GM19328 (cell line): ENCODE data around the gene TSFM.

Experiments
- ATAC-seq: cut with Tn5 transposase; IDR thresholded peaks from one replicate; pipeline ENCODE4 v1.9.1; 2021; ENCODE audit warnings: mild to moderate bottlenecking, moderate library complexity; ENCODE audit not compliant: unreplicated experiment

Gene TSFM

DNA sequence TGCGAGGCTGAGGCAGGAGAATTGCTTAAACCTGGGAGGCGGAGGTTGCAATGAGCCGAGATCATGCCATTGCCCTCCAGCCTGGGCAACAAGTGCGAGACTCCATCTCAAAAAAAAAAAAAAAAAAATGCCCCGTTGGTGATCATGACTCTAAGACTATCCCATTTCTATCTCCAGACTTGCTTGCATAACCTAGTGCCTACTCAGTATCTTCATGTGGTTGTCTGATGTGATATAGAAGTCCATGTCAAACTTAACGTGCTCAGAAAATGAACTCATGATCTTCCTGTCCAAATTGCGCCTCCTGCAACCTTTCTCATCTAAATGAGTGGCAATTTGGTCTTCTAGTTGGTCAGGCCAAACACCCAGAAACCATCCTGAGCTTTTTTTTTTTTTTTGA is 4.7 kb upstream of the TSFM start:
- no peak for ATAC-seq

DNA sequence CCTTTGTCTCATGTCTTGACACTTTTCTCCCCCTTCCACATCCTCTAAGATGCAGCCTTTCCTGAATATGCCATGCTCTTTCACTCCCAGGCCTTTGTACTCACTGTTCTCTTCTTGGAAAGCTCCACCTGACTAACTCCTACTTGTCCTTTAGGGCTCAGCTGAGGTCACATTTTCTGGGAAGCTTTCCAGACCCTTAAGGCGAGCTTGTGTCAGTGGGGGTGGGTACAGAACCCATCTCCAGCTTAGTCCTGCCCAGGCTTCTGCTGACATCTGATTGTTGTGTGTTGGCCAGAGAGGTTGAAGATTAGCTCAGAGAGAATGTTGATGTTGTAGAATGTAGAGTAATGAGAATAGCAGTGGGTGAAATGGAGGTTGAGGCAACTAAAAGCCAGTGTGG is 2.9 kb upstream of the TSFM start:
- no peak for ATAC-seq

DNA sequence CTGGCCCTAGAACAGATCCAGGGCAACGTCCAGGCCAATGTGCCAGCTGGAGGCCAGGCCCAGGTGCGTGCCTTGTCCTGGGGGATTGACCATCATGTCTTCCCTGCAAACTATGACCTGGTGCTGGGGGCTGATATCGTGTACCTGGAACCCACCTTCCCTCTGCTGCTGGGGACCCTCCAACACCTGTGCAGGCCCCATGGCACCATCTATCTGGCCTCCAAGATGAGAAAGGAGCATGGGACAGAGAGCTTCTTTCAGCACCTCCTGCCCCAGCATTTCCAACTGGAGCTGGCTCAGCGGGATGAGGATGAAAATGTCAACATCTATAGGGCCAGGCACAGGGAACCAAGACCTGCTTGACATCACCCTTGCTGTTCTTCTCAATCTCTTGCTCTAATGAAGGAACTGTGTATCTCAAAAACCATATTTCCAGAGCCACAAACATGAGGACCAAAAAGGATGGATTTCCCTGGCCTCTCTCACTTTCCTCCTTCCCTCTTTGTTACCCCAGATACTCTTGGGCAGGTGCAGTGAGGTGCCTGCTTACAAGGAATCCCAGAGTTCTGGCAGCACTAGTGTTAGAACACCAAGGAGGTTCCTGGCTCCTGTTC is 2.2 kb upstream of the TSFM start:
- ATAC-seq = no peak

DNA sequence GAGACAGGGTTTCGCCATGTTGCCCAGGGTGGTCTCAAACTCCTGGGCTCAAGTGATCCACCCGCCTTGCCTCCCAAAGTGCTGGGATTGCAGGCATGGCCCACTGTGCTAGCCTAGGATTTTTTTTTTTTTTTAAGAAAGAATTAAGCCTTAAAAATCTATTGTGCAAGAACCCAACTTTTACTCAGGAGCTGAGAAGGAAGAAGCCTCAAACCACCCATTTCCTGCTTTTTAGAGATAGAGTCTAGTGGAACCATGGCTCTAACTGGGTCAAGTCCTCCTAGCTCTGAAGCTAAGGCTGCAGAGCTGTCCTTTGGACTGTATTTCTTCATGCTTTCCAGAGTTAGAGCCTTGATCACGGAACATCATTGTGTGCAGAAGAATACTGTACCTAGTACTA is 1.3 kb upstream of the TSFM start:
- ATAC-seq = no peak

DNA sequence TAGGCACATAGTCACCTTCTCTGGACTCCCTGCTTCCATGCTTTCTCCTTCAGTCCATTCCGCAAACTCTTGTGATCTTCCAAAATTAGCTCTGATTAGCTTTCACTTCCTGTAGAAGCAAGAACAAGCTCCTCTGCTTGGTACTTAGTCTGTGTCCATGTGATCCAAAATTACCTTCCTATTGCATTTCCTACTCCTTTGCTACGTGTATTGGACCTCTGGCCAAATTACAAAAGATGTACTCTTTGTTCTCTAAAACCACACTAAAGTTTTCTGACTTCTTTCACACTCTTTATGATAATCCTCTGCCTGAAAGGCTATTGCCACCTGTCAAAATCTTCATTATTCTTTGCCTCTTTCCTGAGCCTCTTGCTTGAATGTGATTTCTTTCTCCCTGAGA is 786 bp upstream of the TSFM start:
- no peak for ATAC-seq

DNA sequence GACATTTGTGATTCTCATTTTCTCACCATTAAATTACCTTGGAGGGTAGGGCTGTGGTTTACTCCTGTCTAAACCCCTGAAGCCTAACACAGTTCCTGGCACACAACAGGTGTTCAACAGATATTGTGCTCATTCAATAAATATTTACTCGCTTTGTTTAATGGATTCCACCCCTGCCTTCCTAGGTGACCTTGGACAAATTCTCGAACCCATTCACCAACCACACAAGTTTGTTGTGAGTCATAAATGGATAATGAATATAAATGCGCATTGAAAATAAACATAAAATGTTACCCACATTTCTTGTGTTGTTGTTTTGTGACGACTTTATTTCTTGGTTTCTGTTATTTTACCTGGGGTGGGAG is 362 bp upstream of the TSFM start:
- no peak for ATAC-seq

DNA sequence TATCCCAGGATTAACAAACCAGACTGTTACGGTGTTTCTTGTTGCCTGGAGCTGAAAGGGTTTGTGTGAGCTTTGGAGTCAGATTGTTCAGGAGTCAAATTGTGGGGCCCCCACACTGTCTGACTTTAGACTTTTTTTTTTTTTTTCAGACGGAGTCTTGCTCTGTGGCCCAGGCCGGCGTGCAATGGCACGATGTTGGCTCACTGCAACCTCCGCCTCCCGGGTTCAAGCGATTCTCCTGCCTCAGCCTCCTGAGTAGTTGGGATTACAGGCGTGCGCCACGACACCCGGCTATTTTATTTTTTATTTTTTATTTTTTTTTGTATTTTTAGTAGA is 847 bp downstream of the TSFM start:
- ATAC-seq = no peak

DNA sequence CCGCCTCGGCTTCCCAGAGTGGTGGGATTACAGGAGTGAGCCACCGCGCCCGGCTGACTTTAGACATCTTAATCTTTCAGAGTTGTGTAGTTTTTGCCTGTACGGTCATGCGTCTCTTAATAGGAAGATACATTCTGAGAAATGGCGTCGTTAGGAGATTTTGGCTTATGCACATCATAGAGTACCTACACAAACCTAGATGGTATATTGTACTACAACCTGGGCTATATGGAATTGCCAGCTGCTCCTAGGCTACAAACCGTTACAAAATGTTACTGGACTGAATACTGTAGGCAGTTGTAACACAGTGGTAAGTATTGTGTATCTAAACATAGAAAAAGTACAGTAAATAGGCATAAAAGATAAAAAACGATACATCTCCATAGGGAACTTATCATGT is 1.3 kb downstream of the TSFM start:
- ATAC-seq = no peak

DNA sequence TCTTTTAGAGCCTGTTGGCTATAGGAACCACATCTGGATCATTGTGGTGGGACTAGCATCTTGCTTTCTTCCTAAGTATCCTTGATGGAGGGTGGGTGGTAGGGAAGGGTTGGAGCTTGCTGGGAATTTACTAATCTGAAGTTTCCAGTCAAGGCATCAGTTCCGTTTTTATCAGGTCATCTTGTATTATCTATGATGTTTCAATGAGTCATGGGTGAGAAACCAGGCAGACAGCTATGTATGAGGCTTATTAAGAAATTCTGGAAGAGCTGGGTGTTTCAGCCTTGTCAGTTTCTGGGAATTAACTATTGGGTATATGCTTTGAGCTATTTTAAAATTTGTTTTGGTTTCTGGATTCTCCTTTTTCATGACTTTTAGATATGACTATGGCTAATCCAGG is 11.3 kb downstream of the TSFM start:
- no peak for ATAC-seq

DNA sequence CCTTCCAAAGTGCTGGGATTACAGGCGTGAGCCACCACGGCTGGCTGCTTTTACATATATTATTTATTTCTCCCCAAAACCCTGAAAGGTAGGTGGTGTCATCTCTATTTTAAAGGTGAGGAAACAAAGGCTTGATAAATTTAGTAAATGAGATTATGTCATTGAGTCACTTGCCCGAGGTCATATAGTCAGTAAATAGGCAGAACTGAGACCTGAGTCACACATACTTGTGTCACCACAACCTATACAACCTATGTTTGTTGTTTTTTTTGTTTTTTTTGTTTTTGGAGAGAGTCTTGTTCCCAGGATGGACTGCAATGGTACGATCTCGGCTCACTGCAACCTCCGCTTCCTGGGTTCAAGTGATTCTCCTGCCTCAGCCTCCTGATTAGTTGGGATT is 12.8 kb downstream of the TSFM start:
- no peak for ATAC-seq

DNA sequence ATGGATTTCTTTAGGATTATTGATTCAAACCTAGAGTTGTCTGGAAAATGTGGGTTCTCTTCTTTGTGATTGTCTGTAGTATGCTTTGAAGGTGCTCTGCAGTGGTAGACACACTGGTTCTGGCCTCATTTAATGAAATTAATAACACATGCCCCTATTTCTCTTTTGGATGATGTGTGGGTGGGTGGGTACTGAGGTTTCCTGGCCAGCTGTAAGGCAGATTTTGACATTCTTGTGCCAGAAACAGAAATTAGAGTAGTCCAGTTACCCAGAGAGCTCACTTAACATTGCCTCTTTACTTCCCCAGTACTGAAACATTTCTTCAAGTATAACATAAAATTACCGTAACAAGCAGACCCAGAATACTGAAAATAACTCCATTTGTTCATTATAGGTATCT is 14.4 kb downstream of the TSFM start:
- ATAC-seq = no peak

DNA sequence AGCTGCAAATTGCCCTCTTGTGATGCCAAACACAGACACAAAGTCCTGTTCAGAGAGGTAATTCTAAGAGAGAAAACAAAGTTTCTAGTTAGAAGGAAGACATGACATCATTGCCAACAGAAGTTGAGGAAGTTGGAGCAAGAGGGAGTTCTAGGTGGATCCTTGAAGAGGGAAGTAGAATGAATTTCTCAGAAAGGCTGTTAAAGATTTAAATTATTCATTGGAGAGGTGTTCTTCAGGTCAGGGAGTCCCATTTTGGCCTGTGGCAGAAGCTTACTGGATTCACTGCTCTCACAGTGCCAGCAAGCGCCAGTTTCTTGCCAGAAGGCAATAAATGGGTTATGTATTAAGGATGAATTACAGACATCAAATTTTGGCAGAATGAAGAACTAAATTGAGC is 15.3 kb downstream of the TSFM start:
- no peak for ATAC-seq

DNA sequence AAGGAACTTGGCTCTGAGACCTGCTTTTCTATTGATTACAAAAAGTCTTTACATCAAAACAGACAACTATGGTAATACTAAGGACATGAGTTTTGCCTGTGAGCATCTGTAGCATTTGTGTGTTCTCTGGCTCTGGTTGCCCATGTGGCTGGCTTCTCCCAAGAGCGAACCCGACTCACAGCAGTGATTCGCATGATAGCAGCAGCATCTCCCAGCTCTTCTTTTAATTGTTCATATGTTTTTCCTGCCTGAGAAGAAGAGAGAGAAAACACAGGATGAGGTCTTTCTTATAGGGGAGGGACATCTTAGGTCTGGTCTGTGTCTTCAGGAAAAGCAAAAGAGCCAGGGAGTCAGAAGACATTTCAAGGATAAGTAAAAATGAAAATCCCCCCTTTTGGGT is 18.4 kb downstream of the TSFM start:
- no peak for ATAC-seq

DNA sequence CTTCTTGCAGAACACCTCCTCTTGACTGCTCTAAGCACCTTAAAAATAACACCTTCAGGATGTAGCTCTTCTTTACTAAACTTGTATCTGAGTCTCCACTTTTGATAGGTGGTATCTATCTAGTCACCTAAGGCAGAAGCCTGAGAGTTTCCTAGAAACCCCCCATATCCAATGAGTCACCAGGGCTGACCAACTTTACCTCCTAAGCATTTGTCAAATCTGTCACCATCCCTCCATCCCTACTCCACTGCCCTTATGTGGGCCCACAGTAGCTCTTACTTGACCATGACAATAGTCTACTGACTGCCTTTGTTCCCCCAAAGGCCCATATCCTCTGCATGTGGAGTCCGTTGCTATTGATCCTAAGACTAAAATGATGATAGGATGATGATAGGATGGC is 20.0 kb downstream of the TSFM start:
- no peak for ATAC-seq

DNA sequence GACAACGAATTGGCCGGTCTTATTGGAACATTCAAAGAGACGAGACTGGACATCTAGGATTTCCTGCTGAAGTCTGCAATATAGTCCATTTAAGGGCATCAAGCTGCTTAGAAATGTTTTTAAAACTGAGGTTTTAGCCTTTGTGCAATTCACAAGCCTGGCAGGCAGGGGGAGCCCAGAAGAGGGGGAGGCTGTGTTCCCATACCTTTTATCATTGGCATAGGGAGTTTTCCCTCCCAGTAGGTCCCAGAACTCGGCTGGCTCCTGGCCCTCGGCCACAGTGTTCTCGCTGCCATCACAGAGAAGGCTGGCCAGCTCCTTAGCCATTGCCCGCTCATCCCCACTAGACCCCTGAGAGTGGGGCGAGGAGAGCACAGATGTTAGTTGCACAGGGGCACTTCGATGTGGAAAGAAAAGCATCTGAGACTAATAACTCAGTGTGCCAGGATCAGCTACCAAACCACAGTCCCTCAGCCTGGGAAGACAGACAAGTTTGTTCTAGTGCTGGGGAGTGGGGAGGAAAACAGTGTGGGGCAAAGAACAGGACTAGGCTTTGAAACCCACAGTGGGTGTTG is 20.8 kb downstream of the TSFM start:
- ATAC-seq = no peak

DNA sequence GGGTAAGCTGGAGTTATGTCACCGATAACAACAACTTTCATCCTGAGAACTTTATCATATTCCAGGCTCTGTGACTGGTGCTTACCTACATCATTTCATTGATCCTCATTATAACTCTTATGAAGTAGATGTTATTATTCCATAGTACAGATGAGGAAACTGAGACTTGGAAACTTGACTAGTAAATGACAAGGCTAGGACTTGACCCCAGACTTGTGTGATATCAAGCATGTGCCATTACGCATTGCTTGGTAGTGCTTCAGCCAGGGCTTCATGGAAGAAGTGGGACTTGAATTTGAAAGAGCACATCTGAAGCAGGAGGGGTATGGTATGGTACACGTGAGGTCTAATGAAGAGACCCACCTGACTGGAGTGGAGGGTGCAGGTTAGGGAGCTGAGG is 24.1 kb downstream of the TSFM start:
- no peak for ATAC-seq

DNA sequence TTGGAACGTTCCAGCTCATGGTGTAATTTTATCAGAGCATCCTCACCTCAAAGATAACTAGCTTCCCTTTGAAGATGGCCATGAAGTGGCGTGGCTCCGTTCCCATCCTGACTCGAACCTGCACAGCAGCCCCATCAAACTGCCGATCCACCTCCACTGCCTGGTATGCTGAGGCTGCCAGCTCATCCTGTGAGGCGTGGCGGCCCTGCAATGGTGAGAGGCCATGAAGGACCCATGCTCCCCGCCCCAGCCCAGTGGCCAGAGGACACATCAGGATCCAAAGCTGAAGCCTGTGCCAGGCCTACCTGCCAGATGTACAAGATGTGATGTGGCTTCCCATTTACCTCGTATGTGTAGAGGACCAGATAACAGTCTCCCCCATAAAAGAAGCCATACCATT is 24.7 kb downstream of the TSFM start:
- ATAC-seq = no peak

DNA sequence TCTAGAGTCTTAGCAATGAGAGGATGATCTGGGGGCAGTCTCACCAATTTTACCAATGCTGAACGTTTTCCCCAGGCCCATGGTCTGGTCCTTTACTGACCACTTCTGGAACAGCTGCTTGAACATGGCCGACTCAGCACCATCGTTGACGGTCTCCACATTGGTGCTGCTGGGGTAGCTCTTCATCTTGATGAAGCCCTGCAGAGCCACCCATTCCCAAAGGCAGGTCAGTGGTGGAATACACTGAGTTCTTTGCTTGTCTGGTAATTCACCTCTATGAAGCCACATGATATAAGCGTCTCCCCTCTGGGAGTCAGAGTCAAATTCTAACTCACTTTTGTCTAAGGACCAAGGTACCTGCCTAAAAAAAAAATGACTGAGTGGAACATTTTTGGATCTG is 25.8 kb downstream of the TSFM start:
- ATAC-seq = no peak

DNA sequence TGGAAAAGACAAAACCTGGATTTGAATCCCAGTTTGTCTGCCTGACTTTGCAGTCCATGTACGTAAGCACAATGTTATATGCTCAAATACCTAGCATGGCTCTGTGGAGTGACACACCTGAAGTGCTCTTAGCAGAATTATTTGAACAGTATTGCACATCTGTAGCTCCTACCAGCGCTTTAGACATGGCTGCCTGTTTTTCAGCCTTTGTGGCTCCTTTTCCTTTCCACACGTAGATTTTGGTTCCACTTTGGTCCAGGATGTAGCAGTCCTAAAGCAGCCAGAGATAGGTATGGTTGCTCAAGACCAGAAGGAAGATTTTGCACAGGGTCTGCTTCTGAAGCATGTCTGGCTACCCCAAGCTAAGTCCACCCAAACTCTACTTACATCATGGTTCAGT is 26.8 kb downstream of the TSFM start:
- ATAC-seq = no peak

DNA sequence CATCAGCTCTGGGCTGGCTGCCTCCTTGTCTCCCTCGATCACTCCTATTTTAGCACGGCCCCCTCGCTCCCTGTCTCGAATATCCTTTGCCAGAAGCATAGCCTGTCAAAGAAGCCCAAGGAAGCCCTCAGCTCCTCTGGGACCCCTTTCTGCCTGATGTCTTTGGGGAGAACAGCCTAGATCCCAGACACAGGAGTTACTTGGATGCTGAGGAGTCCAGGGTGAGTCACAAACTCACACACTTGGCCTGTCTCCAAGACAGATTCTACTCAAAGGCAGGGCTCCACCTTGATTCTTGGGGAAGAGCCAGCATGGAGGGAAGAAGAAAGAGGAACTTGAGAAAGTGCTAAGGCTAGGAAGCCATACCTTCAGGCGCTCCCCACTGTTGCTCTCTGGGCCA is 27.9 kb downstream of the TSFM start:
- no peak for ATAC-seq

DNA sequence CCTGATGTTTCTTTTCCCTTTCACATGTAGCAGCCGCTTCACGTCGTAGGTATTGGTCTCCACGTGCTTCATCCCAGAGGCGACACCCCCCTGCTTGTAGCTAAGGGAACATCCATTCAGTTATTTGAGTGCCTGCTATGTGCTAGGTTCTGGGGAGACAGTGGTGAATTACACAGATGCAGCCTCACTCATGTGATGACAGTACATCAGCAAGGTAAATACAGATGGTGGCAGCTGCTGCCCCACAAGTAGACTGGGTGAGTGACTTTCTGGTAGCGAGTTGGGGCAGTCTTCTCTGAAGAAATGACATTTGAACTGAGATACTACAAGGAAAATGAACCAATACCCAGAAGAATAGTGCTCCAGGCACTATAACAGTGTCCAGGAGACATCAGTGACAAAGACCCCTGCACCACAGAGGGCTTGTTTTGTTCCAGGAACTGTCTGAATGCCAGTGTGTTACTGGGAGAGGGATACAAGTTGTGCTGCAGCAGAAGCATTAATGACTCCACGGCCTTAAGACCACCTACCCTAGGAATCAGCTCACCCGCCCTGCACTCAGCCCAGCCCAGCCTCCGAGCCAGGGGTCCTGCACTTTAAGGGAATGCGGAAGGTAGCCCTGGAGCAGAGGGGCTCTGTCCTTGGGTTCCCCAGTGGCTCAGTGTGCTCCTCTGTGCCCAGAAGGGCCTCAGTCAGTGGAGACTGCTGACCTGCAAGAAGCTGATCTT is 28.6 kb downstream of the TSFM start:
- no peak for ATAC-seq

DNA sequence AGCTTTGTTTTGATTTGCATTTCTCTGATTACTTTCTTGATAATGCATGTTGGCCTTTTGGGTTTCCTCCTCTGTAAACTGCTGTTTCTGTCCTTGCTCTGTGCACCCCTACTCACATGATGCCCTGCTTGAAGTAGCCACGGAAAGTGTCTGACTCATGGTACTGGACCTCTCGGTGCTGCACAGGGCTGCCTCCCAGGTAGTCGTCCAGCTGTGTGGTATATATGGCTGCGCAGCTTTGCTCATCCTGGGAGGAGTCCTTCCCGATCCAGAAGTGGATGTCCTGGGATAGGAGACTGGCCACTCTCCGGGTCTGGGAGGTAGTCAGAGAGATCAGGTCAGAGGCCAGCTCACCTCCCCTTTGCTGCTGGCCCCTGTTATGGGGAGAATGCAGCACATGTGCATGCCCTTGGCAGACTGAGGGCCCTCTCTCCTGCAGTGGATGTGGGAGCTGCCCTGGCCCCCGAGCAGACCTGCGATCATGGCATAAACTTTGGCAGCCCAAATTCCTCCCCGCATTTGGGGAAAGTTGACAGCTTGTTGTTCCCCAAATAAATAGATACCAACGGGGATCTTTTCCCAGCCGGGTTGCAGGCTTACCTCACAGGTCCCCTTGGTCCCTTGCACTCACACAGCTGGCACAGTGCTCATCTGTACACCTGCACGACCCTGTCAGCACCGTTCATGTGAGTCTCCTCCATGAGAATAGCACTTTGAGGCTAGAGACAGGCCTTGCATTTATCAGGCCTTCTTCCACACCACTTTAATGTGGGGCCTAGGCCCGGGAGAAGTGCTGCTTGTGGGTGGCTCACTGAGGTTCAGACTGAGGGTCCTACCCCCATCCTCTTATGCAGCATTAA is 30.8 kb downstream of the TSFM start:
- no peak for ATAC-seq
